ENCODE data around the gene POP4. TPM values are rescaled to one million over a fixed set of nuclear protein-coding genes. Genes with fewer than 3 reads are reported as not detected.

The POP4 gene
- polyA plus RNA-seq, 1 donor from 2014 or later = 101 TPM

- Histone ChIP-seq H3K36me3 (ENCODE audit: insufficient read depth, low read length) (no peaks in the 10 kb centered on the region), H3F3A (ENCODE audit: insufficient read depth, low read length, poor library complexity, severe bottlenecking) (no peaks in the 10 kb centered on the region), H3K79me2 (replicated peaks; ENCODE audit: insufficient read depth, low read length) (no peaks in the 10 kb centered on the region), H3K4me3 (ENCODE audit: low read length) (peak overlapping the region; percentile 19), H2AFZ (ENCODE audit: low read depth, low read length) (no peak overlapping the region), H3K27ac (ENCODE audit: low read length) (peak overlapping the region; percentile 64), H3K4me2 (ENCODE audit: low read length) (no peak overlapping the region), H3K9me3 (ENCODE audit: low read length) (no peaks in the 10 kb centered on the region), H4K20me1 (ENCODE audit: insufficient read depth) (no peaks in the 10 kb centered on the region), H3K9me2 (ENCODE audit: insufficient read depth, low read length) (no peaks in the 10 kb centered on the region), H3K27me3 (ENCODE audit: insufficient read depth, low read depth, low read length) (no peaks in the 10 kb centered on the region), H3K9ac (ENCODE audit: low read length) (peak overlapping the region; percentile 36)
- TF ChIP-seq TAF1 (IDR thresholded peaks at IDR 0.05; ENCODE audit: low read depth) = no peak
- peak; percentile 32 for TF ChIP-seq REST (IDR thresholded peaks at IDR 0.05; ENCODE audit: borderline replicate concordance)
- no peak for TF ChIP-seq MXI1 (conservative IDR thresholded peaks at IDR 0.05; ENCODE audit: poor library complexity, severe bottlenecking)
- TF ChIP-seq EZH2 (IDR thresholded peaks at IDR 0.05; ENCODE audit: borderline replicate concordance, insufficient read depth, low read length, poor library complexity, severe bottlenecking) = no peak
- TF ChIP-seq POLR2AphosphoS5 (IDR thresholded peaks at IDR 0.05) = no peak
- peak; percentile 96 for TF ChIP-seq RAD21 (conservative IDR thresholded peaks at IDR 0.05)
- TF ChIP-seq EP300 (conservative IDR thresholded peaks at IDR 0.05; ENCODE audit: poor library complexity, severe bottlenecking) = peak; percentile 29
- TF ChIP-seq CTCF (IDR thresholded peaks at IDR 0.05; ENCODE audit: poor library complexity, severe bottlenecking) = peak; percentile 89
- TF ChIP-seq SMC3 (conservative IDR thresholded peaks at IDR 0.05; ENCODE audit: poor library complexity) = peak; percentile 87
Observed at GRCh38 chr19:29596885-29597525, 9.1 kb upstream of the POP4 start.

GRCh38 chr19:29598036-29598435, 8.0 kb upstream of the POP4 start:
- Histone ChIP-seq H2AFZ (ENCODE audit: low read depth, low read length) (no peak overlapping the region), H3K9me3 (ENCODE audit: low read length) (no peaks in the 10 kb centered on the region), H3K4me3 (ENCODE audit: low read length) (no peak overlapping the region), H3K27ac (ENCODE audit: low read length) (no peak overlapping the region), H4K20me1 (ENCODE audit: insufficient read depth) (no peaks in the 10 kb centered on the region), H3F3A (ENCODE audit: insufficient read depth, low read length, poor library complexity, severe bottlenecking) (no peaks in the 10 kb centered on the region), H3K4me2 (ENCODE audit: low read length) (no peak overlapping the region), H3K27me3 (ENCODE audit: insufficient read depth, low read depth, low read length) (no peaks in the 10 kb centered on the region), H3K9me2 (ENCODE audit: insufficient read depth, low read length) (no peaks in the 10 kb centered on the region), H3K79me2 (replicated peaks; ENCODE audit: insufficient read depth, low read length) (no peaks in the 10 kb centered on the region), H3K9ac (ENCODE audit: low read length) (no peak overlapping the region), H3K36me3 (ENCODE audit: insufficient read depth, low read length) (no peaks in the 10 kb centered on the region)
- TF ChIP-seq EZH2 (IDR thresholded peaks at IDR 0.05; ENCODE audit: borderline replicate concordance, insufficient read depth, low read length, poor library complexity, severe bottlenecking) (no peak), POLR2AphosphoS5 (IDR thresholded peaks at IDR 0.05) (no peak), CTCF (IDR thresholded peaks at IDR 0.05; ENCODE audit: poor library complexity, severe bottlenecking) (no peak), TAF1 (IDR thresholded peaks at IDR 0.05; ENCODE audit: low read depth) (no peak)
